Measurements from ENCODE around the gene MMP21.

Gene MMP21

GRCh38 chr10:125761961-125762360 is 13.7 kb downstream of the MMP21 start:
- no peak for FAIRE-seq

- FAIRE-seq, result no peak
Observed at GRCh38 chr10:125757742-125758141, 17.9 kb downstream of the MMP21 start.

- no peak for FAIRE-seq
Observed at GRCh38 chr10:125756853-125757487, 18.7 kb downstream of the MMP21 start.

GRCh38 chr10:125756196-125756595 is 19.4 kb downstream of the MMP21 start:
- no peak for FAIRE-seq

- no peak for FAIRE-seq
Observed at GRCh38 chr10:125747417-125747816, 28.2 kb downstream of the MMP21 start.

GRCh38 chr10:125744909-125745308 is 30.7 kb downstream of the MMP21 start:
- FAIRE-seq, result no peak

GRCh38 chr10:125742465-125742864 is 33.2 kb downstream of the MMP21 start:
- peak; percentile 85 for FAIRE-seq

GRCh38 chr10:125739994-125740679 is 35.5 kb downstream of the MMP21 start:
- no peak for FAIRE-seq

GRCh38 chr10:125738206-125738605 is 37.4 kb downstream of the MMP21 start:
- FAIRE-seq, result no peak

- FAIRE-seq, result peak; percentile 87
Observed at GRCh38 chr10:125734823-125735222, 40.8 kb downstream of the MMP21 start.

- no peak for FAIRE-seq
Observed at GRCh38 chr10:125734148-125734547, 41.5 kb downstream of the MMP21 start.

- no peak for FAIRE-seq
Observed at GRCh38 chr10:125727436-125727835, 48.2 kb downstream of the MMP21 start.

GRCh38 chr10:125726914-125727313 is 48.7 kb downstream of the MMP21 start:
- no peak for FAIRE-seq

GRCh38 chr10:125722811-125723210 is 52.8 kb downstream of the MMP21 start:
- FAIRE-seq, result peak; percentile 17

GRCh38 chr10:125721035-125721434 is 54.6 kb downstream of the MMP21 start:
- no peak for FAIRE-seq

- no peak for FAIRE-seq
Observed at GRCh38 chr10:125720002-125720382, 55.6 kb downstream of the MMP21 start.

GRCh38 chr10:125719173-125720001 is 56.2 kb downstream of the MMP21 start, which contains the start of gene EDRF1:
TSS of gene EDRF1 (plus strand) at chr10:125719709. CDS start at chr10:125719808, 99 bp downstream.
- peak; percentile 98 for FAIRE-seq

Data from G401.6 (cell line).